Body of pancreas (tissue), 4 donors: Measurements from ENCODE around the gene CRACDL.
A peak's percentile ranks its signal among the peaks of the same experiment; 100 is the strongest.

Source experiments
- POLR2A ChIP-seq, 3 donors: fragments of 450-650 bp; IDR thresholded peaks; one replicate each; pipeline ENCODE4 v1.6.1; 2016; ENCODE audit warnings: antibody characterized with exemption in 3 of 3, mild to moderate bottlenecking in 2 of 3
- TF ChIP-seq, protein P1 (sequence below), 7 experiments: fragments of 450-650 bp in 4 of 7; fragments of 200-600 bp in 3 of 7; sonication (generic) in 3 of 7; IDR thresholded peaks; one replicate each; pipeline ENCODE4 v1.5.1; 2016 to 2019; ENCODE audit warnings: antibody characterized with exemption in 7 of 7

DNA sequence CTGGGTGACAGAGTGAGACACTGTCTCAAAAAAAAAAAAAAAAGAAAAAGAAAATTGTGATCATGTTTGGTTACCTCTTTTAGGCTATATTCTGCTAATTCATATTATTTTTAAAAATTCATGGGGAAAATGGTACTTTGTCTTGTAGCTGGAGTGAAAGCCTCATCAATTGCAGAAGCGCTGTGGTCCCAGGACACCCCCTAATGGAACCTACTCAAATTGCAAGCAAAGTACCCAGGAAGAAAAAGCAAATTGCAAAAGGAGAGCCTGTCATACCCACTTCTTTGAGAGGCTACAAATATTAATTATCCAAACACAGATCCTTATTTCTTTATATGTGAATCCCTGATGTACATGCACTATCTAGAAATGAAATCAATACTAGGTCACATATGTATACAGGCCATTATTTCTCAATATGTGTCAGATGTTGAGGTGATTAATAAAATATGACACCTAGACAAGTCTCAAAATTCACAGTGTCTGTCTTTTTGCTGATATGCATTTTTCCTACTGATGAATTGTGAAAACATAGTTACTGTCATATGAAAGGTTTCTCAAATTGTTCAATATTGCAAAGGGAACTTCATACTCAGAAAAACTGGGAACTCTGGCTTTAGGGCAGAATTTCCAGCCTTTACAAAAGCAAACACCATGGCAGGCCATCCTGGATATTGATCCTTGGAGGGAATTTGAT, 12.6 kb downstream of the CRACDL start:
- TF ChIP-seq, protein P1, sequence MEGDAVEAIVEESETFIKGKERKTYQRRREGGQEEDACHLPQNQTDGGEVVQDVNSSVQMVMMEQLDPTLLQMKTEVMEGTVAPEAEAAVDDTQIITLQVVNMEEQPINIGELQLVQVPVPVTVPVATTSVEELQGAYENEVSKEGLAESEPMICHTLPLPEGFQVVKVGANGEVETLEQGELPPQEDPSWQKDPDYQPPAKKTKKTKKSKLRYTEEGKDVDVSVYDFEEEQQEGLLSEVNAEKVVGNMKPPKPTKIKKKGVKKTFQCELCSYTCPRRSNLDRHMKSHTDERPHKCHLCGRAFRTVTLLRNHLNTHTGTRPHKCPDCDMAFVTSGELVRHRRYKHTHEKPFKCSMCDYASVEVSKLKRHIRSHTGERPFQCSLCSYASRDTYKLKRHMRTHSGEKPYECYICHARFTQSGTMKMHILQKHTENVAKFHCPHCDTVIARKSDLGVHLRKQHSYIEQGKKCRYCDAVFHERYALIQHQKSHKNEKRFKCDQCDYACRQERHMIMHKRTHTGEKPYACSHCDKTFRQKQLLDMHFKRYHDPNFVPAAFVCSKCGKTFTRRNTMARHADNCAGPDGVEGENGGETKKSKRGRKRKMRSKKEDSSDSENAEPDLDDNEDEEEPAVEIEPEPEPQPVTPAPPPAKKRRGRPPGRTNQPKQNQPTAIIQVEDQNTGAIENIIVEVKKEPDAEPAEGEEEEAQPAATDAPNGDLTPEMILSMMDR (IDR thresholded peaks at IDR 0.05): peak in 1 of 7 experiments; percentile 20
- no peak for TF ChIP-seq POLR2A (IDR thresholded peaks at IDR 0.05)
